Left renal cortex interstitium (tissue), 4 donors: ENCODE data around the gene SLC9A7. TPM values are rescaled to one million over a fixed set of nuclear protein-coding genes. Genes with fewer than 3 reads are reported as not detected.

Experiments used
- polyA plus RNA-seq, 4 donors: library from polyadenylated mRNA; unstranded; fragments of 120-200 nt; gene quantifications; one replicate each; pipeline ENCODE4 v1.2.1, GENCODE V29; 2013; ENCODE audit not compliant: insufficient read length in 4 of 4

The SLC9A7 gene
- polyA plus RNA-seq, 4 donors = 4.0 to 5.5 (median 5.0) TPM

Other genes starting within 250 kb of the SLC9A7 start
- gene ZNF674, start 213.7 kb downstream of the SLC9A7 start, polyA plus RNA-seq = 1 to 10 TPM; 5.4 to 8.6 (median 6.7) TPM
- 1 to 10 TPM; 1.9 to 3.0 (median 2.4) TPM for gene CHST7, start 185.4 kb downstream of the SLC9A7 start, polyA plus RNA-seq
- 10 to 100 TPM; 11.4 to 17.1 (median 15.0) TPM for gene RP2, start 77.9 kb upstream of the SLC9A7 start, polyA plus RNA-seq
- gene JADE3, start 153.3 kb upstream of the SLC9A7 start, polyA plus RNA-seq = 10 to 100 TPM; 22.0 to 26.2 (median 23.5) TPM